ENCODE measurements around the gene GPR31. TPM values are rescaled to one million over a fixed set of nuclear protein-coding genes. Genes with fewer than 3 reads are reported as not detected.
A peak's percentile ranks its signal among the peaks of the same experiment; 100 is the strongest.

Gene GPR31
- total and polyA plus RNA-seq, 2 donors (not counting 1 experiment from before 2014, with no cell fraction given), result not detected

DNA sequence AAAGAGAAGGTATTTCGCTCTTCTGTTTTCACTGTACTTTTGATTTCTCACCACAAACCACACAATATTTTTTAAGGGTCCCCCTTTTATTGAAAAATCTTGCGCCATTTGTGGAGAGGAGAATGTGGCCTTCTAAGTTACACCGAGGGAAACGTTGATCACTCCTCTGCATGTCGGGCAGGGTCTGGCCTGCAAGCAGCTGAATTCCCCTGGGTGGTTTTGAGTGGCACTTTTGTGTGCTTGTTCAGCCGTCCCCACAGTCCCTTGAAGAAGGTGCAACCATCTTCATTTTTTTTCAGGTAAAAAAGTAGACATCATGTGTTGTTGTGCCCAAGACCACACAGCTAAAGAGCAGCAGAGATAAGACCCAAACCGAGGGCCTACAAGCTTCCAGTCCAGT lies 6.1 kb downstream of the GPR31 start:
- no peak overlapping the region for H3K4me3 ChIP-seq (replicated peaks in 1 of 4; ENCODE audit: control extremely low read depth in 1 of 4, insufficient read depth in 1 of 4, low read depth in 3 of 4, low read length in 4 of 4)
- no peak overlapping the region for H2AFZ ChIP-seq (ENCODE audit: low read length)
- H3K27me3 ChIP-seq (ENCODE audit: control insufficient read depth, insufficient read depth, low read length), result no peaks in the 10 kb centered on the region
- H4K20me1 ChIP-seq (ENCODE audit: control insufficient read depth, extremely low read depth, insufficient read depth, low read length), result no peaks in the 10 kb centered on the region
- TF ChIP-seq EZH2 (IDR thresholded peaks at IDR 0.05; ENCODE audit: low read length, missing control alignments), result no peak
- TF ChIP-seq, protein P1, sequence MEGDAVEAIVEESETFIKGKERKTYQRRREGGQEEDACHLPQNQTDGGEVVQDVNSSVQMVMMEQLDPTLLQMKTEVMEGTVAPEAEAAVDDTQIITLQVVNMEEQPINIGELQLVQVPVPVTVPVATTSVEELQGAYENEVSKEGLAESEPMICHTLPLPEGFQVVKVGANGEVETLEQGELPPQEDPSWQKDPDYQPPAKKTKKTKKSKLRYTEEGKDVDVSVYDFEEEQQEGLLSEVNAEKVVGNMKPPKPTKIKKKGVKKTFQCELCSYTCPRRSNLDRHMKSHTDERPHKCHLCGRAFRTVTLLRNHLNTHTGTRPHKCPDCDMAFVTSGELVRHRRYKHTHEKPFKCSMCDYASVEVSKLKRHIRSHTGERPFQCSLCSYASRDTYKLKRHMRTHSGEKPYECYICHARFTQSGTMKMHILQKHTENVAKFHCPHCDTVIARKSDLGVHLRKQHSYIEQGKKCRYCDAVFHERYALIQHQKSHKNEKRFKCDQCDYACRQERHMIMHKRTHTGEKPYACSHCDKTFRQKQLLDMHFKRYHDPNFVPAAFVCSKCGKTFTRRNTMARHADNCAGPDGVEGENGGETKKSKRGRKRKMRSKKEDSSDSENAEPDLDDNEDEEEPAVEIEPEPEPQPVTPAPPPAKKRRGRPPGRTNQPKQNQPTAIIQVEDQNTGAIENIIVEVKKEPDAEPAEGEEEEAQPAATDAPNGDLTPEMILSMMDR (conservative IDR thresholded peaks at IDR 0.05 in 1 of 2, IDR thresholded peaks at IDR 0.05 in 1 of 2; ENCODE audit: low read depth in 1 of 2, low read length in 2 of 2), result no peak
- H3K4me2 ChIP-seq (ENCODE audit: extremely low read depth, insufficient read depth, low read length), result no peak overlapping the region
- H3K4me1 ChIP-seq (ENCODE audit: control insufficient read depth, extremely low read depth, insufficient read depth, low read length), result no peaks in the 10 kb centered on the region
- no peak for DNase-seq (ENCODE audit: low read depth in 2 of 2)
- no peaks in the 10 kb centered on the region for H3K9me3 ChIP-seq (ENCODE audit: control insufficient read depth, insufficient read depth, low read depth, low read length)
- H3K36me3 ChIP-seq (ENCODE audit: control insufficient read depth, insufficient read depth, low read length), result no peaks in the 10 kb centered on the region
- H3K27ac ChIP-seq (ENCODE audit: insufficient read depth, low read length), result no peak overlapping the region
- H3K9ac ChIP-seq (ENCODE audit: insufficient read depth, low read length), result no peak overlapping the region
- no peaks in the 10 kb centered on the region for H3K79me2 ChIP-seq (ENCODE audit: control insufficient read depth, insufficient read depth, low read length)

DNA sequence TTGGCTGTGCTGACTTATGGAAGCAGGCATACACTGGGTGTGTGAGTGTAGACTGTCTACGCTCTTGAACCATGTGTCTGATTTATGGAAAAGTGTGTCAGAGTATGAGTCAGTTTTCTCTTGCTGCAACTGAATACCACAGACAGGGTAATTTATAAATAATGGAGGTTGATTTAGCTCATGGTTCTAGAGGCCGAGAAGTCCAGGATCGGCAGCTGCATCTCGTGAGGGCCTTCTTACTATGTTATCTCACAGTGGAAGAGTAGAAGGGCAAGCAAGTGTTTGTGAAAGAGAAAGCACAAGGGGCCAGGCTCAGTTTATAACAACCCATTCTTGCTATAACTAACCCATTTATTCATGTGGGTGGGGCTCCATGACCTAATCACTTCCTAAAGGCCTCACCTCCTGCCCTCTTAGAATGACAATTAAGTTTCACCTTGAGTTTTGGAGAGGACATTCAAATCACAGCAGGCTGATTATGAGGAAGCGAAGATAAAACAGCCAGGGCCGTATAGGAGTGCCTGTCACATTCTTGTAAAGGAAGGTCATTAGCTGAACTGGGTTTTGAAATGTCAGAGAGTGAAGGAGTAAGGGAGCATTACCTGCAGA lies 6.7 kb downstream of the GPR31 start:
- Histone ChIP-seq H3K9me3 (ENCODE audit: control insufficient read depth, insufficient read depth, low read depth, low read length) (no peaks in the 10 kb centered on the region), H3K4me1 (ENCODE audit: control insufficient read depth, extremely low read depth, insufficient read depth, low read length) (no peaks in the 10 kb centered on the region), H3K9ac (ENCODE audit: insufficient read depth, low read length) (no peak overlapping the region), H3K4me3 (replicated peaks in 1 of 4; ENCODE audit: control extremely low read depth in 1 of 4, insufficient read depth in 1 of 4, low read depth in 3 of 4, low read length in 4 of 4) (no peak overlapping the region), H3K27me3 (ENCODE audit: control insufficient read depth, insufficient read depth, low read length) (no peaks in the 10 kb centered on the region), H3K36me3 (ENCODE audit: control insufficient read depth, insufficient read depth, low read length) (no peaks in the 10 kb centered on the region), H3K4me2 (ENCODE audit: extremely low read depth, insufficient read depth, low read length) (no peak overlapping the region), H4K20me1 (ENCODE audit: control insufficient read depth, extremely low read depth, insufficient read depth, low read length) (no peaks in the 10 kb centered on the region), H3K79me2 (ENCODE audit: control insufficient read depth, insufficient read depth, low read length) (no peaks in the 10 kb centered on the region), H2AFZ (ENCODE audit: low read length) (no peak overlapping the region), H3K27ac (ENCODE audit: insufficient read depth, low read length) (no peak overlapping the region)
- TF ChIP-seq EZH2 (IDR thresholded peaks at IDR 0.05; ENCODE audit: low read length, missing control alignments), result no peak
- TF ChIP-seq, protein P1 (conservative IDR thresholded peaks at IDR 0.05 in 1 of 2, IDR thresholded peaks at IDR 0.05 in 1 of 2; ENCODE audit: low read depth in 1 of 2, low read length in 2 of 2), result no peak
- peak in 1 of 2 donors; percentile 8 for DNase-seq (ENCODE audit: low read depth in 2 of 2)

DNA sequence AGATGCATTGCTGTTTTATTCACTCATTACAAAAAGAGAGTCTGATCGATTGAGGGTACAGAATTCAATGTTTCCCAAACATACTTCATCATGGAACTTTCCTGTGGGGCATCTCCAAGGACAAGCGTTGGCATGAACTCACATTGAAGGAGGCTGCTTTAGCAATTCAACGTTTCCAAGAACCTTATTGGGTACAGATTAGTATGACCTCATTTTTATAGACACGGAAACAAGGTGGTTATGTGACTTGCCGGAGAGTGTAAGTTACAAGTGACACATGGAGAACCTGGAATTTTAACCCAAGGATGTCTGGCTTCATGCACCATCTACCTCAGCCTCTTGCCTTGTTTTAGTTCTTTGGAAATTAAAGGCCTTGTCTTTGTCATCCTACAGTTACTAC lies 8.8 kb downstream of the GPR31 start:
- no peaks in the 10 kb centered on the region for H3K27me3 ChIP-seq (ENCODE audit: control insufficient read depth, insufficient read depth, low read length)
- no peak for DNase-seq (ENCODE audit: low read depth in 2 of 2)
- TF ChIP-seq, protein P1 (conservative IDR thresholded peaks at IDR 0.05 in 1 of 2, IDR thresholded peaks at IDR 0.05 in 1 of 2; ENCODE audit: low read depth in 1 of 2, low read length in 2 of 2), result no peak
- TF ChIP-seq EZH2 (IDR thresholded peaks at IDR 0.05; ENCODE audit: low read length, missing control alignments), result no peak

More for the DNA sequence above, 8.8 kb downstream of the GPR31 start:
- Histone ChIP-seq H3K4me1 (ENCODE audit: control insufficient read depth, extremely low read depth, insufficient read depth, low read length) (no peaks in the 10 kb centered on the region), H3K36me3 (ENCODE audit: control insufficient read depth, insufficient read depth, low read length) (no peaks in the 10 kb centered on the region), H3K9ac (ENCODE audit: insufficient read depth, low read length) (no peak overlapping the region), H2AFZ (ENCODE audit: low read length) (no peak overlapping the region), H3K79me2 (ENCODE audit: control insufficient read depth, insufficient read depth, low read length) (no peaks in the 10 kb centered on the region), H4K20me1 (ENCODE audit: control insufficient read depth, extremely low read depth, insufficient read depth, low read length) (no peaks in the 10 kb centered on the region), H3K4me3 (replicated peaks in 1 of 4; ENCODE audit: control extremely low read depth in 1 of 4, insufficient read depth in 1 of 4, low read depth in 3 of 4, low read length in 4 of 4) (no peak overlapping the region), H3K9me3 (ENCODE audit: control insufficient read depth, insufficient read depth, low read depth, low read length) (no peaks in the 10 kb centered on the region), H3K4me2 (ENCODE audit: extremely low read depth, insufficient read depth, low read length) (no peak overlapping the region), H3K27ac (ENCODE audit: insufficient read depth, low read length) (no peak overlapping the region)

All from fibroblast of lung (primary cell).